ENCODE measurements around the gene SPPL2A.

Gene SPPL2A

DNA sequence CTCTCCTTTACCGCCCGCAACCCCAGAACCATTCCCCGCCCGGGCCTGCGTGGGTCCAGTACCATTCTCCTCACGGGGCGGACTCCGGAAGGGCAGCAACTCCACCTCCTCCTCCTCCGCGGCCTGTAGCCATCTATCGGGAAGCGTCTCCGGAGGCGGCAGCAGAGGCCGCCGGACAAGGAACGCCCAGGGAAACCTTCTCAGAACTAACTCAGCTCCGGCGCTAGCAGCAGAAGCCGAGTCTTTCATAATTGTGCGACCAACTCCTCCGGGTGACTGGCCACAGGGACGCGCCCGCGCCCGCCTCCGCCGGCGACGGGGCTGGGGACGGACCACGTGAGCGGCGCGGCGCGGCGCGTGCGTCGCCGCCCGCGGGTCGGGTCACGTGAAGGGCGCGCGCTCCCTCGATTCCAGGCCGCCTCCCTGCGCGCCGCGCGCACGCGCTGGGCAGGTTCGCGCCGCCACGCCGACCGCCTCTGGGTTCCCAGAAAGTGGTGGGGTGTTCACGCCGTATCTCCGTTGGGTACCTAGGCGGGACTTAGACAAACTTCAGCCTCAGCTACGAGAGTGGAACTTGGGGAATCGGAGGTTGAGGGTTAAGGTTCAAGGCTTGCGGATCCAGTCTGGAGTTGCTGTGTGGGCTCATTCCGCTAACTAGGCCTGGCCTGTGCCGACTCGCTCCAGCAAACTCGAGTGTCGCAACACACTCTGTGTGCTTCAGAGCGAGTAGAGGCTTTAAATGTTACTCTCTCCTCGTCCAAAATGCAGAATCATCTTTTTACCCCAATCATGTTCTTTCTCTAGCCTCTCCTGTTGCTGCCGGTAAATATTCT, 78.8 kb downstream of the SPPL2A start, which contains the start of gene TRPM7:
Gene TRPM7, minus strand, starts transcription at position 329 of the 833 bp plus-strand sequence. Its CDS starts 264 bp downstream, at position 65.
- H3K36me3 ChIP-seq (ENCODE audit: insufficient read depth, low read length) = no peaks in the 10 kb centered on the region
- H3K4me1 ChIP-seq (ENCODE audit: insufficient read depth, low read length, poor library complexity, severe bottlenecking) = peaks cover 40% of the 10 kb centered on the region
- TF ChIP-seq, protein P1, sequence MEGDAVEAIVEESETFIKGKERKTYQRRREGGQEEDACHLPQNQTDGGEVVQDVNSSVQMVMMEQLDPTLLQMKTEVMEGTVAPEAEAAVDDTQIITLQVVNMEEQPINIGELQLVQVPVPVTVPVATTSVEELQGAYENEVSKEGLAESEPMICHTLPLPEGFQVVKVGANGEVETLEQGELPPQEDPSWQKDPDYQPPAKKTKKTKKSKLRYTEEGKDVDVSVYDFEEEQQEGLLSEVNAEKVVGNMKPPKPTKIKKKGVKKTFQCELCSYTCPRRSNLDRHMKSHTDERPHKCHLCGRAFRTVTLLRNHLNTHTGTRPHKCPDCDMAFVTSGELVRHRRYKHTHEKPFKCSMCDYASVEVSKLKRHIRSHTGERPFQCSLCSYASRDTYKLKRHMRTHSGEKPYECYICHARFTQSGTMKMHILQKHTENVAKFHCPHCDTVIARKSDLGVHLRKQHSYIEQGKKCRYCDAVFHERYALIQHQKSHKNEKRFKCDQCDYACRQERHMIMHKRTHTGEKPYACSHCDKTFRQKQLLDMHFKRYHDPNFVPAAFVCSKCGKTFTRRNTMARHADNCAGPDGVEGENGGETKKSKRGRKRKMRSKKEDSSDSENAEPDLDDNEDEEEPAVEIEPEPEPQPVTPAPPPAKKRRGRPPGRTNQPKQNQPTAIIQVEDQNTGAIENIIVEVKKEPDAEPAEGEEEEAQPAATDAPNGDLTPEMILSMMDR (conservative IDR thresholded peaks at IDR 0.05; ENCODE audit: low read length) = no peak
- no peak for TF ChIP-seq EZH2phosphoT487 (IDR thresholded peaks at IDR 0.05; ENCODE audit: borderline replicate concordance)
- peak within 1 kb of the TSS; percentile 90 for H3K4me2 ChIP-seq (ENCODE audit: low read depth, low read length, poor library complexity, severe bottlenecking)
- no peaks in the 10 kb centered on the region for H3K27me3 ChIP-seq (ENCODE audit: insufficient read depth, low read length, poor library complexity, severe bottlenecking)
- peak within 1 kb of the TSS; percentile 90 for H3K9ac ChIP-seq (ENCODE audit: low read depth, low read length, poor library complexity, severe bottlenecking)
- H2AFZ ChIP-seq (ENCODE audit: low read length) = peak within 1 kb of the TSS; percentile 98
- peaks cover 61% of the 10 kb centered on the region for H3K79me2 ChIP-seq (ENCODE audit: insufficient read depth, low read length)
- H3K9me2 ChIP-seq (replicated peaks; ENCODE audit: low read depth, low read length) = no peaks in the 10 kb centered on the region
- H3F3A ChIP-seq (ENCODE audit: low read depth) = no peaks in the 10 kb centered on the region
- H4K20me1 ChIP-seq (ENCODE audit: insufficient read depth, low read length, poor library complexity, severe bottlenecking) = peaks cover 48% of the 10 kb centered on the region
- H3K4me3 ChIP-seq (ENCODE audit: low read length, poor library complexity, severe bottlenecking) = peak within 1 kb of the TSS; percentile 90
- H3K9me3 ChIP-seq (ENCODE audit: insufficient read depth, low read depth, low read length) = no peaks in the 10 kb centered on the region

DNA sequence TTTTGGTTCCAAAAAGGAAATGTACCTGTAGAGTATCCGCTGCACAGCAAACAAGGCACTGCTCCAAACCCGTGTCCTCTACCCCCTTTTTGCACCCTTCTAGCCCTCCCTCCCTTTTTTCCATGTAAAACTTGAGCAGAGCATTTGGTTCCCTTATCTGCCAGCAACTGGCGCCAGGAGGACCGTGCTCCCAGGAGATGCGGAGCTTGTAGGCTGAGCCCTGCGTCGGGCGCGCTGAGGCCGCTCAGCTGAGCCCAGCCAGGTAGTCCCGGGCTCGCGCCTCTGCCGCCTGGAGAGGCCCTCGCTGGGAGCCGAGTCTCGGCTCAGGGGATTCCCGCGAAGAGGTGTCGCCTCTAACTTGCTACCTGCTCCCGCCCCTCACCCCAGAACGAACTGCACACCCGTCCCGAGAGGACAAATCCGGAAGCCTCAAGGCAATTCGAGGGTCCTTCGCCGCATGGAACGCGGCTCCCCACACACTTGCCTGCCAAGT, 79.5 kb downstream of the SPPL2A start:
- Histone ChIP-seq H3K36me3 (ENCODE audit: insufficient read depth, low read length) (no peaks in the 10 kb centered on the region), H3F3A (ENCODE audit: low read depth) (no peaks in the 10 kb centered on the region), H2AFZ (ENCODE audit: low read length) (peak overlapping the region; percentile 98), H3K9ac (ENCODE audit: low read depth, low read length, poor library complexity, severe bottlenecking) (peak overlapping the region; percentile 90), H3K4me1 (ENCODE audit: insufficient read depth, low read length, poor library complexity, severe bottlenecking) (peaks cover 46% of the 10 kb centered on the region), H3K27me3 (ENCODE audit: insufficient read depth, low read length, poor library complexity, severe bottlenecking) (no peaks in the 10 kb centered on the region), H3K9me2 (replicated peaks; ENCODE audit: low read depth, low read length) (no peaks in the 10 kb centered on the region), H3K4me3 (ENCODE audit: low read length, poor library complexity, severe bottlenecking) (peak overlapping the region; percentile 90), H3K4me2 (ENCODE audit: low read depth, low read length, poor library complexity, severe bottlenecking) (peak overlapping the region; percentile 90), H4K20me1 (ENCODE audit: insufficient read depth, low read length, poor library complexity, severe bottlenecking) (peaks cover 54% of the 10 kb centered on the region), H3K79me2 (ENCODE audit: insufficient read depth, low read length) (peaks cover 68% of the 10 kb centered on the region), H3K9me3 (ENCODE audit: insufficient read depth, low read depth, low read length) (no peaks in the 10 kb centered on the region)
- TF ChIP-seq, protein P1 (conservative IDR thresholded peaks at IDR 0.05; ENCODE audit: low read length) = no peak
- no peak for TF ChIP-seq EZH2phosphoT487 (IDR thresholded peaks at IDR 0.05; ENCODE audit: borderline replicate concordance)

DNA sequence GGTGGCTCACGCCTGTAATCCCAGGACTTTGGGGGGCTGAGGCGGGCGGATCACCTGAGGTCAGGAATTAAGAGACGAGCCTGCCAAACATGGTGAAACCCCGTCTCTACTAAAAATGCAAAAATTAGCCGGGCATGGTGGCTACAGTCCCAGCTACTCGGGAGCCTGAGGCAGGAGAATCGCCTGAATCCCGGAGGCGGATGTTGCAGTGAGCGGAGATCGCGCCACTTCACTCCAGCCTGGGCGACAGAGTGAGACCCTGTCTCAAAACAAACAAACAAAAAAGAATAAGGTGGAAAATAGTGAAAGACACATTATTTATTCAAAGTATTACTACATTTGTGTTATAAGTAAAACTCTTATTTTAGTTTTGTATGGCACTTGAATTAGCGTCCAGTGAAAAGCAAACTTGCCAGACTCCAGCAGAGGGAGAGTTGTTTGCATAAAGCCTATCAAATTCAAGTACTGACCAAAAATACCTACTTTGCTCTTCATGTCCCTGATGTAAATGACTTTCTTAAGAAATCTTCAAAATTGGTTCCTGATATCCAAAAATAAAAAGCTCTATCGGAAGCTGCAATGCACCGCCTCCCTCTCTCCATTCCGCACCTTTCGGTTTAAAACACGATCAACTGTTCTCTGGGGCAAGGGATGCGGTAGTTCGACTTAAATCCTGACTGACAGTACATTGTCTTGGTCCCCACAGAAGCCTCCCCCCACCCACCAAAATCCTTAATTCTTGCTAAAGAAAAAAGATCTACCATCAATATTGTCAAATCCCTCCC, 80.1 kb downstream of the SPPL2A start:
- H3K4me2 ChIP-seq (ENCODE audit: low read depth, low read length, poor library complexity, severe bottlenecking) = peak overlapping the region; percentile 90
- no peaks in the 10 kb centered on the region for H3K27me3 ChIP-seq (ENCODE audit: insufficient read depth, low read length, poor library complexity, severe bottlenecking)
- H3K79me2 ChIP-seq (ENCODE audit: insufficient read depth, low read length) = peaks cover 74% of the 10 kb centered on the region
- TF ChIP-seq, protein P1 (conservative IDR thresholded peaks at IDR 0.05; ENCODE audit: low read length) = 0 out of 2 replicates have a peak, but pooled peaks have one; percentile 8
- no peak for TF ChIP-seq EZH2phosphoT487 (IDR thresholded peaks at IDR 0.05; ENCODE audit: borderline replicate concordance)
- no peaks in the 10 kb centered on the region for H3K9me2 ChIP-seq (replicated peaks; ENCODE audit: low read depth, low read length)
- peaks cover 60% of the 10 kb centered on the region for H4K20me1 ChIP-seq (ENCODE audit: insufficient read depth, low read length, poor library complexity, severe bottlenecking)
- peaks cover 51% of the 10 kb centered on the region for H3K4me1 ChIP-seq (ENCODE audit: insufficient read depth, low read length, poor library complexity, severe bottlenecking)
- H3F3A ChIP-seq (ENCODE audit: low read depth) = no peaks in the 10 kb centered on the region
- no peak overlapping the region for H2AFZ ChIP-seq (ENCODE audit: low read length)
- H3K4me3 ChIP-seq (ENCODE audit: low read length, poor library complexity, severe bottlenecking) = peak overlapping the region; percentile 90
- H3K9ac ChIP-seq (ENCODE audit: low read depth, low read length, poor library complexity, severe bottlenecking) = peak overlapping the region; percentile 90
- H3K36me3 ChIP-seq (ENCODE audit: insufficient read depth, low read length) = no peaks in the 10 kb centered on the region
- no peaks in the 10 kb centered on the region for H3K9me3 ChIP-seq (ENCODE audit: insufficient read depth, low read depth, low read length)
